ENCODE results near the gene C9orf40. TPM values are rescaled to one million over a fixed set of nuclear protein-coding genes. Genes with fewer than 3 reads are reported as not detected.

The C9orf40 gene, protein sequence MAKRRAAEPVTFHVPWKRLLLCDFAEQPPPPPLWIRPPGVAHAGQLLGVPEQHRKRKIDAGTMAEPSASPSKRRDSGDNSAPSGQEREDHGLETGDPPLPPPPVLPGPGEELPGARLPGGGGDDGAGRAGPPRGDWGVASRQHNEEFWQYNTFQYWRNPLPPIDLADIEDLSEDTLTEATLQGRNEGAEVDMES
- 4.8 and 7.3 TPM in 2 replicates for total RNA-seq

DNA sequence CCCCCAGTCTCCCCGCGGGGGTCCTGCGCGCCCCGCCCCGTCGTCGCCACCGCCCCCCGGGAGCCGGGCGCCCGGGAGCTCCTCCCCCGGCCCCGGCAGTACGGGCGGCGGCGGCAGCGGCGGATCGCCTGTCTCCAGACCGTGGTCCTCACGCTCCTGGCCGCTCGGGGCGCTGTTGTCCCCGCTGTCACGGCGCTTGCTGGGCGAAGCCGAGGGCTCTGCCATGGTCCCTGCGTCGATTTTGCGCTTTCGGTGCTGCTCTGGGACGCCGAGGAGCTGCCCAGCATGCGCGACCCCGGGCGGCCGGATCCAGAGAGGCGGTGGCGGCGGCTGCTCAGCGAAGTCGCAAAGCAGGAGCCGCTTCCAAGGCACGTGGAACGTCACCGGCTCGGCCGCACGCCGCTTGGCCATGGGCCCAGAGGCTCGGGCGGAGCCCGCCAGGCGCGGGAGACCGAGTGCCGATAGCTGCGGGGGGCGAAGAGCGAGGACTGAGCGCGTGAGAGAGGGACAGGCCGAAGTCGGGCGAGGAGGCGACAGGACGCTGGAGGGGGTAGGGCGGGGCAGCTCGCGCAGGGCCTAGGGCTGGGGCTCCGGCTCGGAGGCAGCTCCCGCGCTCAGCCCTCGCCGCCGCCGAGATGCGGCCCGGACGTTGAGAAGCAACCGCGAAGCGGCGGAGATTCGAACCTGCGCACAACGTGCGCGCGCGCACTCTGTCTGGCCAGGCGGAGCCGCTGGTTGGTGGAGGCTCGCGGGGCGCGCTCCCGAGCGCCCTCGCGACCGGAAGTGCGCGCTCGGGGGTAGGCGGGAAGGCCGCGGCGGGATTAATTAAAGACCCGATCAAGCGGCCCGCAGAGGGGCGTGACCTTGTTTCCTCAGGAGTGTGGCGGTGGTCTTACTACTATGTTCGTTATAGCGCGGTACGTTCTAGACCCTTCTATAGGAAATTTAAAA, at the start of gene C9orf40:
Gene C9orf40 (minus strand): TSS at position 712 of the 951 bp plus-strand sequence. CDS start 301 bp downstream, at position 411.

Other genes with a start within 250 kb of the C9orf40 start
- not detected in 2 replicates for gene TRPM6, start 65.0 kb downstream of the C9orf40 start, total RNA-seq
- gene CARNMT1, start 75.4 kb upstream of the C9orf40 start, total RNA-seq, result 50.7 and 53.1 TPM in 2 replicates
- gene NMRK1, start 135.2 kb upstream of the C9orf40 start, total RNA-seq, result 19.2 and 24.0 TPM in 2 replicates
- gene OSTF1, start 135.6 kb upstream of the C9orf40 start, total RNA-seq, result 49.6 and 119 TPM in 2 replicates